Psoas muscle (tissue), 8 donors: ENCODE data around the gene SOX18. TPM values are rescaled to one million over a fixed set of nuclear protein-coding genes. Genes with fewer than 3 reads are reported as not detected.

Experiments used
- ATAC-seq, 4 donors: fragments of 200-7000 bp; cut with Tn5 transposase; one replicate each; pipeline ENCODE4 v1.9.1; 2020; ENCODE audit warnings: moderate library complexity in 3 of 4, mild to moderate bottlenecking in 2 of 4
- DNase-seq, 2 donors: peaks; one replicate each; pipeline ENCODE4 v3.0.0-alpha.2; 2020
- H3K27ac ChIP-seq: fragments of 200-600 bp; one replicate; pipeline ENCODE4 v1.8.0; 2022
- H3K27me3 ChIP-seq, 3 donors: fragments of 200-600 bp in 1 of 3; one replicate each; pipeline versions ENCODE4 v1.6.1 to v1.8.0; 2013 to 2022; ENCODE audit warnings: low read length in 2 of 3, mild to moderate bottlenecking in 2 of 3, moderate library complexity in 1 of 3; ENCODE audit not compliant: insufficient read depth in 3 of 3
- H3K36me3 ChIP-seq, 2 donors: fragments of 200-600 bp in 1 of 2; one replicate each; pipeline versions ENCODE4 v1.6.1 to v1.8.0; 2013 to 2022; ENCODE audit warnings: low read depth in 1 of 2, mild to moderate bottlenecking in 1 of 2, moderate library complexity in 1 of 2; ENCODE audit not compliant: insufficient read depth in 1 of 2
- H3K4me1 ChIP-seq: fragments of 200-600 bp; one replicate; pipeline ENCODE4 v1.8.0; 2022
- H3K4me3 ChIP-seq: fragments of 200-600 bp; one replicate; pipeline ENCODE4 v1.8.0; 2022; ENCODE audit warnings: mild to moderate bottlenecking
- H3K9me3 ChIP-seq: fragments of 200-600 bp; one replicate; pipeline ENCODE4 v1.8.0; 2022
- CTCF ChIP-seq: fragments of 200-600 bp; IDR thresholded peaks from one replicate; pipeline ENCODE4 v1.8.0; 2022; ENCODE audit warnings: antibody characterized with exemption
- WGBS, 3 donors: extraction: QIAGEN DNeasy Blood & Tissue Kit; methylation state at CpG; one replicate each; pipeline versions ENCODE4 v1.1.6 to v1.1.7; 2013; 5-methylcytosine and 5-hydroxymethylcytosine counted together
- intact Hi-C, 2 donors: fragments of 100-400 bp; cut with DNase I; formaldehyde crosslinking; loops; one replicate each; pipeline versions ENCODE4 v1.11.0 to v1.14.2; 2022
- polyA plus RNA-seq, 3 donors: library from polyadenylated mRNA; stranded (reverse); fragments of 200-250 nt; gene quantifications; one replicate each; pipeline ENCODE4 v1.2.3, GENCODE V29; 2013
- total RNA-seq, 4 donors: library from RNA; stranded (reverse); fragmentation: NEBNext Ultra II Directional in 2 of 4; extraction: Animal tissue kit (Norgen Biotek cat#: 25700) in 2 of 4; gene quantifications; one replicate each; pipeline versions ENCODE4 v1.2.1 to v1.2.4, GENCODE V29; 2021 to 2023
- donor health status: healthy with polysubstance abuse.
- donor health status: DM: no; HTN: no; CAD: no; lungs with moderate emphysema.
- donor health status: Bipolar disorder and iron deficiency.
- donor health status: healthy.
- donor health status: DM: yes; HTN: yes; CAD: no.
- donor health status: DM: no; HTN: no; CAD: no.
- donor health status: DM: no; HTN: no; CAD: no.
- donor health status: DM: yes; HTN: yes; CAD: no.

Gene SOX18
- total and polyA plus RNA-seq, 7 donors = 4.2 to 50.8 (median 15.4) TPM

GRCh38 chr20:64006490-64006889 lies 42.9 kb downstream of the SOX18 start:
- ATAC-seq (no peak), DNase-seq (no peak)
- no peaks in the 10 kb centered on the region for H3K9me3 ChIP-seq
- WGBS, 3 donors = 48 to 73% (median 51%) methylated on average over 10 of the region's 10 CpGs
- H3K4me1 ChIP-seq = peaks cover 4% of the 10 kb centered on the region
- no peaks in the 10 kb centered on the region for H3K27me3 ChIP-seq
- peaks cover 2 to 72% of the 10 kb centered on the region in 2 donors for H3K36me3 ChIP-seq
- intact Hi-C loops = no loop called here
- H3K4me3 ChIP-seq = no peak overlapping the region
- no peak for TF ChIP-seq CTCF
- no peak overlapping the region for H3K27ac ChIP-seq

GRCh38 chr20:64005394-64005793 lies 44.0 kb downstream of the SOX18 start:
- no peak for TF ChIP-seq CTCF
- peaks cover 0 to 72% of the 10 kb centered on the region in 2 donors for H3K36me3 ChIP-seq
- no peaks in the 10 kb centered on the region for H3K9me3 ChIP-seq
- ATAC-seq = peak in 1 of 4 donors; percentile 30
- WGBS, 3 donors = 78 to 88% (median 86%) methylated on average over 6 of the region's 6 CpGs
- H3K27me3 ChIP-seq = no peaks in the 10 kb centered on the region
- no peak overlapping the region for H3K4me3 ChIP-seq
- H3K4me1 ChIP-seq = peaks cover 5% of the 10 kb centered on the region
- DNase-seq = no peak
- no peak overlapping the region for H3K27ac ChIP-seq
- intact Hi-C loops = no loop called here

- Histone ChIP-seq H3K36me3 (peaks cover 0 to 79% of the 10 kb centered on the region in 2 donors), H3K4me1 (peaks cover 5% of the 10 kb centered on the region)
- ATAC-seq = no peak
These were observed 45.3 kb downstream of the SOX18 start for GRCh38 chr20:64003960-64004725.

GRCh38 chr20:64001607-64002011 lies 47.8 kb downstream of the SOX18 start:
- Histone ChIP-seq H3K27ac (peak overlapping the region; percentile 41), H3K9me3 (no peaks in the 10 kb centered on the region), H3K27me3 (no peaks in the 10 kb centered on the region), H3K4me3 (no peak overlapping the region), H3K36me3 (peaks cover 4 to 92% of the 10 kb centered on the region in 2 donors), H3K4me1 (peaks cover 5% of the 10 kb centered on the region)
- ATAC-seq = peak; percentile 21 to 75 (median 58)
- WGBS, 3 donors = 32 to 50% (median 35%) methylated on average over 11 of the region's 11 CpGs
- intact Hi-C loops = no loop called here
- no peak for DNase-seq
- no peak for TF ChIP-seq CTCF

More at GRCh38 chr20:64003960-64004725, 45.3 kb downstream of the SOX18 start:
- Histone ChIP-seq H3K4me3 (no peak overlapping the region), H3K27ac (no peak overlapping the region), H3K27me3 (no peaks in the 10 kb centered on the region), H3K9me3 (no peaks in the 10 kb centered on the region)
- intact Hi-C loops = no loop called here
- WGBS, 3 donors = 81 to 88% (median 88%) methylated on average over 7 of the region's 7 CpGs
- no peak for TF ChIP-seq CTCF
- no peak for DNase-seq
